Muscle of leg (tissue), 11 donors: ENCODE measurements around the gene DUSP8. TPM values are rescaled to one million over a fixed set of nuclear protein-coding genes. Genes with fewer than 3 reads are reported as not detected.

Experiments
- DNase-seq: peaks from one replicate; pipeline ENCODE4 v3.0.0; 2013
- H3K27ac ChIP-seq: one replicate; pipeline ENCODE4 v1.5.1; 2013; ENCODE audit warnings: mild to moderate bottlenecking, low read length, control low read depth
- H3K27me3 ChIP-seq: one replicate; pipeline ENCODE4 v1.6.1; 2013; ENCODE audit warnings: low read length; ENCODE audit not compliant: control insufficient read depth, insufficient read depth
- H3K36me3 ChIP-seq: one replicate; pipeline ENCODE4 v1.6.1; 2013; ENCODE audit warnings: low read length; ENCODE audit not compliant: control insufficient read depth, insufficient read depth
- H3K4me1 ChIP-seq: one replicate; pipeline ENCODE4 v1.6.1; 2013; ENCODE audit warnings: low read length; ENCODE audit not compliant: control insufficient read depth, insufficient read depth
- H3K4me3 ChIP-seq: one replicate; pipeline ENCODE4 v1.5.1; 2013; ENCODE audit warnings: low read length, control low read depth
- H3K9me3 ChIP-seq: replicated peaks from 2 replicates; pipeline ENCODE4 v1.6.1; 2013; ENCODE audit warnings: low read depth, low read length; ENCODE audit not compliant: control insufficient read depth
- WGBS: methylation state at CpG from one replicate; pipeline ENCODE4 v1.1.5; 2013; ENCODE audit warnings: missing lambda C conversion rate; ENCODE audit not compliant: insufficient coverage; 5-methylcytosine and 5-hydroxymethylcytosine counted together
- polyA plus RNA-seq, 8 donors: library from polyadenylated mRNA; unstranded; fragments of 120-200 nt; gene quantifications; one replicate each; pipeline versions ENCODE4 v1.2.1 to v1.2.3, GENCODE V29; 2013; ENCODE audit warnings: inconsistent platforms in 1 of 8, low replicate concordance in 1 of 8; ENCODE audit not compliant: insufficient read length in 8 of 8, insufficient read depth in 1 of 8
- total RNA-seq: library from RNA; stranded (reverse); fragments of 120-200 nt; gene quantifications from one replicate; pipeline ENCODE4 v1.2.4, GENCODE V29; 2013

DUSP8 gene
- total and polyA plus RNA-seq, 9 donors = 1.5 to 21.2 (median 15.4) TPM

DNA sequence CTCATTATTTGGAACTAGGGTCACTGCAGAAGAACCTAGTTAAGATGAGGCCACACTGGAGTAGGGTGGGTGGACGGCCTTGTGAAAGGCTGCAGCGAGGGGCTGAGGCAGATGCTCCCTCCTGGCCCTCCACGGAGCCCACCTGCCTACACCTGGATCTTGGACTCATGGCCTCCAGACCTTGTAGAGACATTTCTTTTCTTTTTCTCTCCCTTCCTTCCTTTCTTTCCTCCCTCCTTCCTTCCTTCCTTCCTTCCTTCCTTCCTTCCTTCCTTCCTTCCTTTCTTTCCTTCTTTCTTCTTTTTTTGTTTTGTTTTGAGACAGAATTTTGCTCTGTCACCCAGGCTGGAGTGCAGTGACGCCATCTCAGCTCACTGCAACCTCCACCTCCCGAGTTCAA is 26.6 kb downstream of the DUSP8 start:
- no peak overlapping the region for H3K27ac ChIP-seq
- peaks cover 66% of the 10 kb centered on the region for H3K27me3 ChIP-seq

GRCh38 chr11:1544536-1544935 is 27.5 kb downstream of the DUSP8 start:
- WGBS = 72% methylated on average over 6 of the region's 6 CpGs
- Histone ChIP-seq H3K27me3 (peaks cover 67% of the 10 kb centered on the region), H3K27ac (no peak overlapping the region), H3K9me3 (no peaks in the 10 kb centered on the region), H3K4me3 (no peak overlapping the region), H3K4me1 (peaks cover 32% of the 10 kb centered on the region), H3K36me3 (no peaks in the 10 kb centered on the region)
- no peak for DNase-seq

More for the DNA sequence above, 26.6 kb downstream of the DUSP8 start:
- Histone ChIP-seq H3K9me3 (no peaks in the 10 kb centered on the region), H3K4me1 (peaks cover 34% of the 10 kb centered on the region), H3K36me3 (no peaks in the 10 kb centered on the region), H3K4me3 (no peak overlapping the region)
- whole genome bisulfite sequencing = 60% methylated on average over 3 of the region's 5 CpGs
- no peak for DNase-seq

DNA sequence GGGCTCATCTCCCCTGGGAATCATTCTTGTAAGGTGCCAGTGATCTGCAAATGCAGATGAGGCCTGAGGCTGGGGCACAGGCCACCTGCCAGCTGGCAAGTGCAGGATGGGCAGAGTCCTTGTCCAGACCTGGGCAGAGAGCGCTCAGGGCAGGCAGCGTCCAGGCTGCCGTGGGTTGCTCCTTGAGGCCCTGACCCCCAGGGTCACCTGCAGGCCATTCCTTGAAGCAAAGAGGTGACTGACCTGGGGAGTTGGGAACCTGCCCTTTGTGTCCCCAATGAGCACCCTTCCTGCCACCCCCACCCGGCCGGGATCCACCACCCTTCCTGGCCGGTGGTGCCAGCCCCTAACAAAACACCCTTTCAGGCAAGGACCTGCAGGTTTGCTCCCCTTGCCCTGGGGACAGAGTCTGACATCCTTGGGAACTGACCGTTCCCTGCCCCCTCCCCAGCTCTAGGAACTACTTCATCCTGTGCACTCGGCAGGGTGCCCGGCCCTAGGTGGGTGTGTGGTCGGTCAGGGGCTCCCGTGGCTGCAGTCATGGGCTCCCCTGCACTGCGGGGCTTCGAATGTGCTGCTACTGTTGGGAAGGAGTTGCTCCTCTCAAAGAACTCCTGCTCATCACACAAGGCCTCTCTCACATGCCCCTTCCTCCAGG is 28.3 kb downstream of the DUSP8 start:
- 61% methylated on average over 6 of the region's 13 CpGs for WGBS
- H3K4me3 ChIP-seq = no peak overlapping the region
- no peak for DNase-seq
- no peaks in the 10 kb centered on the region for H3K9me3 ChIP-seq
- H3K27me3 ChIP-seq = peaks cover 60% of the 10 kb centered on the region
- H3K36me3 ChIP-seq = no peaks in the 10 kb centered on the region
- no peak overlapping the region for H3K27ac ChIP-seq
- peaks cover 24% of the 10 kb centered on the region for H3K4me1 ChIP-seq

GRCh38 chr11:1542267-1542666 is 29.8 kb downstream of the DUSP8 start:
- DNase-seq = no peak
- WGBS = 57% methylated on average over 7 of the region's 10 CpGs
- no peaks in the 10 kb centered on the region for H3K36me3 ChIP-seq

DNA sequence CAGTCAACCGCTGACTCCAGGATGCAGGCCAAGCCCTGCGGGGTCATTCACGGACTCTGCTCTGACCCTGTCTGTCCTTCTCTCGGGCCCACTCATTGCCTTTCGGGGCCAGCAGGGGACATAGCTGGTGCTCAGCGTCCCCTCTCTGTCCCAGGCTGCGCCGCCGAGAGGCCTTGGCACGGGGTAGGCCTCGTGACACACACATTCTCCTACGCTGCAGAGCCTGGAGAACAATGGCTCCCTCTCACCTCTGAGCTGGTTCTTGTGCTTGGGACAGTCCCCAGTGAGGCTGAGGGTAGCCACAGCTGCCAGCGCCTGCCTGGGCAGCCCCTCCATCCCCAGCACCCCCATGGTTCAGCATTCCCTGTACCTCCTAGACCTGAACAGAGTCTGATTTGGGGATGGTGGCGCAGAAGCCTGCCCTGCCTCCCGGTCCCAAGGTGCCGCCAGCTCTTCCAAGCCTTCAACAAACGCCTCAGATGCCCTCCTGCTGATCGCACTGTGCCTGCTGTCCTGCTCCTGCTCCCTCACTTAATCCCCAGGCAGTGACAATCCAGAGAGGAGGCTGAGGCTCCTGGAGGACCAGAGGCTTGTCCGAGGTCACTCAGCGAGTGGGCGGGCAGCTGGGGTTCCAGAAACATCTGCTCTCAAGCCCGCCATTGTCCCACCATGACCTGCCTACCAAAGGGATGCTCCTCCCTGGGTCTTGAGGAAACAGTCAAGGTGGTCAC is 30.4 kb downstream of the DUSP8 start:
- H3K9me3 ChIP-seq = no peaks in the 10 kb centered on the region
- peaks cover 48% of the 10 kb centered on the region for H3K27me3 ChIP-seq
- H3K36me3 ChIP-seq = peaks cover 1% of the 10 kb centered on the region
- peaks cover 7% of the 10 kb centered on the region for H3K4me1 ChIP-seq
- DNase-seq = no peak
- no peak overlapping the region for H3K4me3 ChIP-seq
- H3K27ac ChIP-seq = no peak overlapping the region
- 63% methylated on average over 18 of the region's 22 CpGs for WGBS

More at GRCh38 chr11:1542267-1542666, 29.8 kb downstream of the DUSP8 start:
- H3K27ac ChIP-seq = no peak overlapping the region
- peaks cover 52% of the 10 kb centered on the region for H3K27me3 ChIP-seq
- no peaks in the 10 kb centered on the region for H3K9me3 ChIP-seq
- H3K4me1 ChIP-seq = peaks cover 10% of the 10 kb centered on the region
- H3K4me3 ChIP-seq = no peak overlapping the region

- peaks cover 3% of the 10 kb centered on the region for H3K4me1 ChIP-seq
- H3K4me3 ChIP-seq = no peak overlapping the region
- peaks cover 10% of the 10 kb centered on the region for H3K36me3 ChIP-seq
- H3K9me3 ChIP-seq = no peaks in the 10 kb centered on the region
- H3K27me3 ChIP-seq = peaks cover 34% of the 10 kb centered on the region
- DNase-seq = no peak
- no peak overlapping the region for H3K27ac ChIP-seq
- 80% methylated on average over 2 of the region's 6 CpGs for WGBS
These were observed 32.0 kb downstream of the DUSP8 start for GRCh38 chr11:1540074-1540473.

- Histone ChIP-seq H3K4me1 (peaks cover 7% of the 10 kb centered on the region), H3K27ac (no peak overlapping the region), H3K27me3 (peaks cover 19% of the 10 kb centered on the region), H3K4me3 (no peak overlapping the region), H3K36me3 (peaks cover 15% of the 10 kb centered on the region), H3K9me3 (no peaks in the 10 kb centered on the region)
- DNase-seq = no peak
- no CpG with 5 or more reads among the region's 5 CpGs for WGBS
These were observed 33.9 kb downstream of the DUSP8 start for GRCh38 chr11:1538153-1538552.

DNA sequence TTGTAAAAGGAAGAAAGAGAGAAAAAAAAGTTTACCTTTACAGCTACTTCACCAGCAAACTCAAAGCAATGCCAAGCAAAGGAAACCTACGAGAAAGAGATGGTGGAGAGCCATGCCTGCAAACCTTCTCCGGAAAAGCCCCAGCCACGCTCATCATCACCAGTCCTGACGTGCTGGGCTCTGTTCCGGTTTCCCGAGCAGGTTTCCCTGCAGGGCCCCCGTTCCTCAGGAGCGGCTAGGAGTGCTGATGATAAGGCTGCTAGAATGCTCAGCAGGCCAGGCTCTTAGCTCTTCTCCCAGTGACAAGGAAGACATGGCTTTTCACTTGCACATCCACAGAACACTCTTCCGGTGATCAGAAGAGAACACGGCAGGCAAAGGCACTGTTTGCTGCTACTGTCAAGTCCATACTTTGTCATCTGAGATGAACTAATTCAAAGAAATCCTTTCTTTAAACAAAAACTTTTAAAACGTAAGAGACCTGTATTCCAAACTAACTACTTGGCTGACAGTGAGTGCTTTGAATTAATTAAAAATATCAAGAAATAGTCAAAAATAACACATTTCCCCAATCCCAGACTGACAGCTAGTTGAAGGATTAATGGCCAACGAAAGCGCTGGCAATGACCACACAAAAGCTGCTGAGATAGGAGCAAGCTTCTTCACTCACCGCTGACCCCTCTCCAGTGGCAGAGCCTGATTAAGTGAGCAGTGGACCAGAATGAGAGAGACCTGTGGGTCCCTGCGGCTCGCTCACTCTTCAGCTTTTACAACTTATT is 35.8 kb downstream of the DUSP8 start:
- peaks cover 24% of the 10 kb centered on the region for H3K36me3 ChIP-seq
- DNase-seq = no peak
- H3K27me3 ChIP-seq = peaks cover 19% of the 10 kb centered on the region
- H3K4me1 ChIP-seq = peaks cover 26% of the 10 kb centered on the region
- 89% methylated on average over 10 of the region's 16 CpGs for WGBS
- H3K9me3 ChIP-seq = no peaks in the 10 kb centered on the region
- H3K27ac ChIP-seq = no peak overlapping the region
- H3K4me3 ChIP-seq = no peak overlapping the region

GRCh38 chr11:1534682-1535081 is 37.4 kb downstream of the DUSP8 start:
- no peak overlapping the region for H3K27ac ChIP-seq
- WGBS = 93% methylated on average over 10 of the region's 14 CpGs
- DNase-seq = no peak
- H3K4me3 ChIP-seq = no peak overlapping the region
- H3K27me3 ChIP-seq = peaks cover 8% of the 10 kb centered on the region
- peaks cover 34% of the 10 kb centered on the region for H3K4me1 ChIP-seq
- H3K36me3 ChIP-seq = peaks cover 24% of the 10 kb centered on the region
- H3K9me3 ChIP-seq = no peaks in the 10 kb centered on the region

DNA sequence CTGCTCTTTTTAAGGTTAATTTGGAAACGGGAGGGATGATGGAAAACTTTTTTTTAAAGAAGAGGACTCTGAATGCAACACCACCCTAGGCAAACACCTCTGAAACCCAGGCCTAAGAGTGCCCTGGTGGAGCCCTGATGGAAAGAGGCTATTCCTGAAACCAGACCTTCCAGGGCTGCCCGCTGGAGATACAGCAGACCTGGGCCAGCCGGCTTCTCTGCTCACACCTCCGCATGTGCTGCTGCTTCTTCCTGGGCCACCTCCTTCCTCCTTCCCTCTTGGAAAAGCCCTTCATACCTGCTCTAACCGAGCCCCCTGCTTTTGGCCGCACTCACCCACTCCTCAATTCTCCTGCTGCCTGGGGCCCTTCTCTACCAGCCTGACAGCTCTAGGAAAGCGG is 37.9 kb downstream of the DUSP8 start:
- Histone ChIP-seq H3K9me3 (no peaks in the 10 kb centered on the region), H3K4me1 (peaks cover 34% of the 10 kb centered on the region), H3K27me3 (peaks cover 8% of the 10 kb centered on the region), H3K27ac (no peak overlapping the region), H3K36me3 (peaks cover 24% of the 10 kb centered on the region), H3K4me3 (no peak overlapping the region)
- 96% methylated on average over 6 of the region's 7 CpGs for WGBS
- no peak for DNase-seq
